ENCODE measurements around the gene BMPR1B. TPM values are rescaled to one million over a fixed set of nuclear protein-coding genes. Genes with fewer than 3 reads are reported as not detected.

BMPR1B gene
- total RNA-seq: 0.72 TPM
- polyA plus RNA-seq: under 1 TPM in 1 of 4 donors, not detected in 3; 0.31 TPM

DNA sequence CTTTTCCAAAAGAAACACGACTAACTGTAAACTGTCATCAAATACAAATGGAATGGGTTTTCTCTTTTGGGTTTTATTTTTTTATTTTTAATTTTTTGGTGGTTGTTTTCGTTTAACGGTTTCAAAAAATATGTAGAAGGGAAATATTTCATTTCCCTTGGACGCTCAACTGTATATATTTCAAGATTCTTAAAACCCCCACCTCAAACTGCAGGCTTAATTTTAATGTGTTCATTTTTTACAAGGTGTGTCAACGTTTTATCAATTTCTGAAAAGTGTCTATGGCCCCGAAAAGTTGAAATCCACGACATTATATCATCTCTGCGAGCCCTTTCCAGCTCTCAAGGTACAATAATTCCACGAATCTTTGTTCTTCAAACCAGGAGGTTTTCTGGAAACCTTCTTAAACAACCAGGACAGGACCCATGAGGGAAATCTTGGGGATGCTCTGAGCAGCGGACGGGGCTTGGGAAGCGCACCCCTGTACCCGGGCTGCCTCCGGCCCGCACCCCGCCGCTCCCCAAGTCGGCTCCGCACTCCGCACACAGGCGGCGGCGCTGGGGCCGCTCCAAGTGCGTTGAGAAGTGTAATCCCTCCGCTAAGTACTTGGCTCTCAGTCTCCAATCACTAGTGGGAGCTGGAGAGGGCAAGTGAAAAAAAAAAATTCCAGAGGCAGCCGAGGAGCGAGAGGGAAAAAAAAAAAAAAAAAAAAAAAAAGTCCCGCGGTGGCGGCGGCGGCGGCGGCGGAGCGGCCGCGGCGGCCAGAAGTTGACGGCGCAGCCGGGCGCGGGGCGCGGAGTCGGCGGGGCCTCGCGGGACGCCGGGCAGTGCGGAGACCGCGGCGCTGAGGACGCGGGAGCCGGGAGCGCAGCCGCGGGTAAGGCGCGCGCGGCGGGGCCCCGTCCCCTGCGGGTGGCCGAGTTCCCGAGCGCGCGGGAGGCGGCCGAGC lies at the start of gene BMPR1B:
Gene BMPR1B (plus strand): TSS at position 764 of the 949 bp plus-strand sequence. CDS start 346,470 bp downstream, outside the sequence.
- no peaks in the 10 kb centered on the region for H3K9me3 ChIP-seq (ENCODE audit: control insufficient read depth in 2 of 2, low read length in 2 of 2)
- ATAC-seq (ENCODE audit: low read depth in 2 of 2) (no peak), DNase-seq (no peak)
- Mint-ChIP-seq H3K36me3 (no peaks in the 10 kb centered on the region), H3K4me1 (peaks cover 4 to 17% (median 6%) of the 10 kb centered on the region in 4 donors), H3K9me3 (peaks cover 0 to 6% (median 0%) of the 10 kb centered on the region in 7 donors), H3K27me3 (peaks cover 77% of the 10 kb centered on the region), H3K27ac (no peak within 1 kb of the TSS), H3K4me3 (peak within 1 kb of the TSS in 3 of 4 donors; percentile 22 to 81 (median 77))
- H3K27ac ChIP-seq (ENCODE audit: insufficient read depth, low read length, poor library complexity, severe bottlenecking): no peak within 1 kb of the TSS
- H3K27me3 ChIP-seq (ENCODE audit: control insufficient read depth, insufficient read depth, low read length): peaks cover 40% of the 10 kb centered on the region
- H3K36me3 ChIP-seq (ENCODE audit: control insufficient read depth, insufficient read depth, low read length): no peaks in the 10 kb centered on the region
- no peaks in the 10 kb centered on the region for H3K4me1 ChIP-seq (ENCODE audit: control insufficient read depth, insufficient read depth, low read length, poor library complexity, severe bottlenecking)
- H3K4me3 ChIP-seq (ENCODE audit: low read depth, low read length): no peak within 1 kb of the TSS

DNA sequence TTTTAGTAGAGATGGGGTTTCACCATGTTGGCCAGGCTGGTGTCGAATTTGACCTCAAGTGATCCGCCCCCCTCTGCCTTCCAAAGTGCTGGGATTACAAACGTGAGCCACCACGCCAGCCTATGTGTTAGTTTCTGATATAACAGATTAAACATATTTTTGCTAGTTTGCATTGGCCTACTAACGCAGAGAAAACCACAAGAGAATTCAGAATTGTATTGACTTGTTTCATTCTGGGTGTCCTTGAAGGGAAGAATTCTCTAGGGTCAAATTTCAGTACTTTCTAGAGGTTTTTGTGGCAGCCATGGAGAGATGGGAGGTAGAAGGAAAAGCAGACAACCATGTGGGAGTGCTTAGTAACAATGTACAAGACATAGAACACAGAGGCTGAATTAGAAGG lies 46.1 kb upstream of the BMPR1B start:
- Histone ChIP-seq H3K4me3 (ENCODE audit: low read depth, low read length) (no peak overlapping the region), H3K9me3 (ENCODE audit: control insufficient read depth in 2 of 2, low read length in 2 of 2) (no peaks in the 10 kb centered on the region), H3K27me3 (ENCODE audit: control insufficient read depth, insufficient read depth, low read length) (no peaks in the 10 kb centered on the region), H3K27ac (ENCODE audit: insufficient read depth, low read length, poor library complexity, severe bottlenecking) (no peak overlapping the region), H3K36me3 (ENCODE audit: control insufficient read depth, insufficient read depth, low read length) (no peaks in the 10 kb centered on the region), H3K4me1 (ENCODE audit: control insufficient read depth, insufficient read depth, low read length, poor library complexity, severe bottlenecking) (no peaks in the 10 kb centered on the region)
- DNase-seq: no peak
- Mint-ChIP-seq H3K27ac (no peak overlapping the region), H3K9me3 (peaks cover 0 to 2% (median 0%) of the 10 kb centered on the region in 7 donors), H3K4me3 (no peak overlapping the region), H3K4me1 (no peaks in the 10 kb centered on the region), H3K27me3 (peaks cover 6% of the 10 kb centered on the region), H3K36me3 (no peaks in the 10 kb centered on the region)
- ATAC-seq (ENCODE audit: low read depth in 2 of 2): no peak

- Histone ChIP-seq H3K4me3 (ENCODE audit: low read depth, low read length) (no peak overlapping the region), H3K4me1 (ENCODE audit: control insufficient read depth, insufficient read depth, low read length, poor library complexity, severe bottlenecking) (no peaks in the 10 kb centered on the region), H3K27ac (ENCODE audit: insufficient read depth, low read length, poor library complexity, severe bottlenecking) (no peak overlapping the region), H3K27me3 (ENCODE audit: control insufficient read depth, insufficient read depth, low read length) (no peaks in the 10 kb centered on the region), H3K9me3 (ENCODE audit: control insufficient read depth in 2 of 2, low read length in 2 of 2) (no peaks in the 10 kb centered on the region), H3K36me3 (ENCODE audit: control insufficient read depth, insufficient read depth, low read length) (no peaks in the 10 kb centered on the region)
- Mint-ChIP-seq H3K27ac (no peak overlapping the region), H3K27me3 (no peaks in the 10 kb centered on the region), H3K9me3 (no peaks in the 10 kb centered on the region), H3K36me3 (no peaks in the 10 kb centered on the region), H3K4me3 (no peak overlapping the region), H3K4me1 (no peaks in the 10 kb centered on the region)
- ATAC-seq (ENCODE audit: low read depth in 2 of 2): no peak
- no peak for DNase-seq
Measured at GRCh38 chr4:94714365-94715160, 43.2 kb upstream of the BMPR1B start.

DNA sequence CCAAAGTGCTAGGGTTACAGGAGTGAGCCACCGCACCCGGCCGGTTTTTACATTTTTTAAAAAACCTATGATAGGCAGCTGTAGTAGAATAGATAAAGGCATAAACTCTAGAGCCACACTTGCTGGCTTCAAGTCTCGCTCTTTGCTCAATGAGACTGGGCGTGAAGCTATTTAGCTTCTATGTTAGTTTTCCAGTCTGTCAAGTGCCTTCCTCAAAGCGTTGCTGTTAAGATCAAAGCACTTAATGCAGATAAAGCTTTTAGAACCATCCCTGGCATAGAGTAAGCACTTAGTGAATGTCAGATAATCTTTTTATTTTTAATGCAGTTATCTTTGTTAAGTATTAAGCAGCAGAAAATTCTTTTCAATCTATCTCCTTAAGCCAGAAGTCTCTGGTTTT lies 42.0 kb upstream of the BMPR1B start:
- Histone ChIP-seq H3K27ac (ENCODE audit: insufficient read depth, low read length, poor library complexity, severe bottlenecking) (no peak overlapping the region), H3K27me3 (ENCODE audit: control insufficient read depth, insufficient read depth, low read length) (no peaks in the 10 kb centered on the region), H3K9me3 (ENCODE audit: control insufficient read depth in 2 of 2, low read length in 2 of 2) (no peaks in the 10 kb centered on the region), H3K4me1 (ENCODE audit: control insufficient read depth, insufficient read depth, low read length, poor library complexity, severe bottlenecking) (no peaks in the 10 kb centered on the region), H3K36me3 (ENCODE audit: control insufficient read depth, insufficient read depth, low read length) (no peaks in the 10 kb centered on the region), H3K4me3 (ENCODE audit: low read depth, low read length) (no peak overlapping the region)
- Mint-ChIP-seq H3K36me3 (no peaks in the 10 kb centered on the region), H3K9me3 (peaks cover 0 to 2% (median 0%) of the 10 kb centered on the region in 7 donors), H3K4me1 (no peaks in the 10 kb centered on the region), H3K27me3 (no peaks in the 10 kb centered on the region), H3K4me3 (no peak overlapping the region), H3K27ac (no peak overlapping the region)
- ATAC-seq (ENCODE audit: low read depth in 2 of 2) (no peak), DNase-seq (no peak)

GRCh38 chr4:94721310-94721709 lies 36.4 kb upstream of the BMPR1B start:
- H3K4me1 ChIP-seq (ENCODE audit: control insufficient read depth, insufficient read depth, low read length, poor library complexity, severe bottlenecking): no peaks in the 10 kb centered on the region
- DNase-seq: no peak
- no peaks in the 10 kb centered on the region for H3K36me3 ChIP-seq (ENCODE audit: control insufficient read depth, insufficient read depth, low read length)
- no peaks in the 10 kb centered on the region for H3K27me3 ChIP-seq (ENCODE audit: control insufficient read depth, insufficient read depth, low read length)
- H3K4me1 Mint-ChIP-seq: no peaks in the 10 kb centered on the region
- H3K36me3 Mint-ChIP-seq: no peaks in the 10 kb centered on the region
- ATAC-seq (ENCODE audit: low read depth in 2 of 2): no peak
- no peaks in the 10 kb centered on the region for H3K9me3 ChIP-seq (ENCODE audit: control insufficient read depth in 2 of 2, low read length in 2 of 2)
- no peak overlapping the region for H3K27ac ChIP-seq (ENCODE audit: insufficient read depth, low read length, poor library complexity, severe bottlenecking)
- no peaks in the 10 kb centered on the region for H3K27me3 Mint-ChIP-seq
- no peak overlapping the region for H3K4me3 Mint-ChIP-seq
- H3K9me3 Mint-ChIP-seq: peaks cover 0 to 2% (median 0%) of the 10 kb centered on the region in 7 donors
- H3K27ac Mint-ChIP-seq: no peak overlapping the region
- no peak overlapping the region for H3K4me3 ChIP-seq (ENCODE audit: low read depth, low read length)

DNA sequence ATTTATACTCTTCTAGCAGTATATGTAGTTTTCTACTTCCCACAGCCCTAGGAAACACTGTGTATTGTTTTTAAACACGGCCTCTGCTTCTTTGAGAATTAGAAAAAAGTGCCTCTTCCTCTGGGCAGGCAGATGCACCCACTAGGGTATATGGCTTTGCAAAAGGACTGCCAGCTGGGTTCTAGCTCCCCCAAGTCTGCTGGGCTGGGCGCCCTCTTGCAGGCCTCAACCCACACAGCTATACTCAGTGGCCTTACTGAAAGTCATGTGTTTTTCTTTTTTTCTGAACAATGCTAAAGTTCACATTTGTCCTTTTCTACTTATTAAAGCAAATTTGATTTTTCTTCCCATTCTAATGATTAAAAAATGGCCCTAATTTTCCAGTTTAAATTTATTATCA lies 35.5 kb upstream of the BMPR1B start:
- H3K9me3 Mint-ChIP-seq: peaks cover 0 to 2% (median 0%) of the 10 kb centered on the region in 7 donors
- no peaks in the 10 kb centered on the region for H3K36me3 Mint-ChIP-seq
- no peak for ATAC-seq (ENCODE audit: low read depth in 2 of 2)
- H3K27ac Mint-ChIP-seq: no peak overlapping the region
- no peak for DNase-seq
- H3K4me3 ChIP-seq (ENCODE audit: low read depth, low read length): no peak overlapping the region
- no peak overlapping the region for H3K4me3 Mint-ChIP-seq
- no peak overlapping the region for H3K27ac ChIP-seq (ENCODE audit: insufficient read depth, low read length, poor library complexity, severe bottlenecking)
- peaks cover 4% of the 10 kb centered on the region for H3K27me3 Mint-ChIP-seq
- H3K27me3 ChIP-seq (ENCODE audit: control insufficient read depth, insufficient read depth, low read length): no peaks in the 10 kb centered on the region
- H3K36me3 ChIP-seq (ENCODE audit: control insufficient read depth, insufficient read depth, low read length): no peaks in the 10 kb centered on the region
- H3K4me1 Mint-ChIP-seq: no peaks in the 10 kb centered on the region
- H3K4me1 ChIP-seq (ENCODE audit: control insufficient read depth, insufficient read depth, low read length, poor library complexity, severe bottlenecking): no peaks in the 10 kb centered on the region
- H3K9me3 ChIP-seq (ENCODE audit: control insufficient read depth in 2 of 2, low read length in 2 of 2): no peaks in the 10 kb centered on the region

- Mint-ChIP-seq H3K4me3 (no peak overlapping the region), H3K27me3 (peaks cover 4% of the 10 kb centered on the region), H3K36me3 (no peaks in the 10 kb centered on the region), H3K9me3 (peaks cover 0 to 2% (median 0%) of the 10 kb centered on the region in 7 donors), H3K27ac (no peak overlapping the region), H3K4me1 (no peaks in the 10 kb centered on the region)
- no peaks in the 10 kb centered on the region for H3K27me3 ChIP-seq (ENCODE audit: control insufficient read depth, insufficient read depth, low read length)
- H3K4me1 ChIP-seq (ENCODE audit: control insufficient read depth, insufficient read depth, low read length, poor library complexity, severe bottlenecking): no peaks in the 10 kb centered on the region
- DNase-seq (no peak), ATAC-seq (ENCODE audit: low read depth in 2 of 2) (no peak)
- H3K9me3 ChIP-seq (ENCODE audit: control insufficient read depth in 2 of 2, low read length in 2 of 2): no peaks in the 10 kb centered on the region
- H3K36me3 ChIP-seq (ENCODE audit: control insufficient read depth, insufficient read depth, low read length): no peaks in the 10 kb centered on the region
- no peak overlapping the region for H3K27ac ChIP-seq (ENCODE audit: insufficient read depth, low read length, poor library complexity, severe bottlenecking)
- H3K4me3 ChIP-seq (ENCODE audit: low read depth, low read length): no peak overlapping the region
Measured at GRCh38 chr4:94722748-94723147, 35.0 kb upstream of the BMPR1B start.

All from CD4-positive, CD25-positive, alpha-beta regulatory T cell (primary cell).